NCI-H1048 (cell line): Measurements from ENCODE around the gene KDM4C.

Experiments used
- DNase-seq: peaks from one replicate; lab custom pipeline; 2025; lab: John Stamatoyannopoulos, UW

KDM4C gene

GRCh38 chr9:6904371-6904770, 146.6 kb downstream of the KDM4C start:
- DNase-seq, result no peak

- DNase-seq, result no peak
Measured at GRCh38 chr9:6905850-6906375, 148.1 kb downstream of the KDM4C start.

- no peak for DNase-seq
Measured at GRCh38 chr9:6907772-6908381, 150.1 kb downstream of the KDM4C start.

GRCh38 chr9:6909181-6909580, 151.4 kb downstream of the KDM4C start:
- no peak for DNase-seq

GRCh38 chr9:6910032-6910431, 152.3 kb downstream of the KDM4C start:
- DNase-seq, result no peak

- DNase-seq, result no peak
Measured at GRCh38 chr9:6910497-6910896, 152.7 kb downstream of the KDM4C start.

- DNase-seq, result no peak
Measured at GRCh38 chr9:6911901-6912638, 154.3 kb downstream of the KDM4C start.

GRCh38 chr9:6915635-6916034, 157.9 kb downstream of the KDM4C start:
- no peak for DNase-seq

GRCh38 chr9:6917162-6917561, 159.4 kb downstream of the KDM4C start:
- DNase-seq, result no peak

GRCh38 chr9:6920041-6920440, 162.3 kb downstream of the KDM4C start:
- DNase-seq, result no peak

- no peak for DNase-seq
Measured at GRCh38 chr9:6921315-6921714, 163.5 kb downstream of the KDM4C start.

- DNase-seq, result no peak
Measured at GRCh38 chr9:6922124-6922676, 164.4 kb downstream of the KDM4C start.

- peak; percentile 25 for DNase-seq
Measured at GRCh38 chr9:6922680-6923079, 164.9 kb downstream of the KDM4C start.

GRCh38 chr9:6923086-6923485, 165.3 kb downstream of the KDM4C start:
- DNase-seq, result peak; percentile 66

- no peak for DNase-seq
Measured at GRCh38 chr9:6924149-6924548, 166.4 kb downstream of the KDM4C start.

GRCh38 chr9:6924988-6925563, 167.3 kb downstream of the KDM4C start:
- no peak for DNase-seq

- DNase-seq, result no peak
Measured at GRCh38 chr9:6925836-6926235, 168.1 kb downstream of the KDM4C start.

- DNase-seq, result no peak
Measured at GRCh38 chr9:6926436-6926835, 168.7 kb downstream of the KDM4C start.

GRCh38 chr9:6927838-6928237, 170.1 kb downstream of the KDM4C start:
- DNase-seq, result no peak

GRCh38 chr9:6928863-6929262, 171.1 kb downstream of the KDM4C start:
- no peak for DNase-seq

GRCh38 chr9:6929441-6930215, 171.9 kb downstream of the KDM4C start:
- DNase-seq, result no peak

GRCh38 chr9:6930827-6931226, 173.1 kb downstream of the KDM4C start:
- DNase-seq, result no peak
